IPS-18a (cell line): ENCODE measurements around the gene WNT2B.
"Not testable (repeated sequence)": the region's sequence is repeated elsewhere in the genome, so short reads cannot be mapped to it uniquely, and the experiment has no call there.

Experiments used
- H3K27ac ChIP-seq: one replicate; pipeline ENCODE4 v1.5.1; 2013; ENCODE audit warnings: low read length
- H3K27me3 ChIP-seq: one replicate; pipeline ENCODE4 v1.6.1; 2013; ENCODE audit warnings: mild to moderate bottlenecking, low read length; ENCODE audit not compliant: control insufficient read depth, insufficient read depth
- H3K36me3 ChIP-seq: one replicate; pipeline ENCODE4 v1.6.1; 2013; ENCODE audit warnings: low read depth, low read length; ENCODE audit not compliant: control insufficient read depth
- H3K4me1 ChIP-seq: one replicate; pipeline ENCODE4 v1.6.1; 2013; ENCODE audit warnings: low read depth, low read length; ENCODE audit not compliant: control insufficient read depth
- H3K4me3 ChIP-seq: one replicate; pipeline ENCODE4 v1.5.1; 2013; ENCODE audit warnings: low read length
- H3K9ac ChIP-seq: one replicate; pipeline ENCODE4 v1.6.1; 2013; ENCODE audit warnings: mild to moderate bottlenecking, low read length, moderate library complexity
- H3K9me3 ChIP-seq: one replicate; pipeline ENCODE4 v1.6.1; 2013; ENCODE audit warnings: low read depth, low read length; ENCODE audit not compliant: control insufficient read depth

WNT2B gene

GRCh38 chr1:112508278-112509004 lies at the start of gene WNT2B:
TSS of gene WNT2B (plus strand) at chr1:112508965. CDS start at chr1:112509263, 298 bp downstream.
- no peak within 1 kb of the TSS for H3K9ac ChIP-seq

GRCh38 chr1:112460615-112461014 lies 48.1 kb upstream of the WNT2B start:
- Histone ChIP-seq H3K9ac (no peak overlapping the region), H3K4me3 (no peak overlapping the region), H3K36me3 (peaks cover 32% of the 10 kb centered on the region), H3K9me3 (no peaks in the 10 kb centered on the region), H3K27ac (no peak overlapping the region), H3K4me1 (no peaks in the 10 kb centered on the region), H3K27me3 (peaks cover 5% of the 10 kb centered on the region)

More at GRCh38 chr1:112508278-112509004, at the start of gene WNT2B:
- Histone ChIP-seq H3K27ac (no peak within 1 kb of the TSS), H3K27me3 (peaks cover 94% of the 10 kb centered on the region), H3K9me3 (no peaks in the 10 kb centered on the region), H3K4me1 (peaks cover 9% of the 10 kb centered on the region), H3K4me3 (peak within 1 kb of the TSS; percentile 71), H3K36me3 (no peaks in the 10 kb centered on the region)

GRCh38 chr1:112461200-112461871 lies 47.4 kb upstream of the WNT2B start:
- Histone ChIP-seq H3K9me3 (no peaks in the 10 kb centered on the region), H3K4me3 (no peak overlapping the region), H3K4me1 (peaks cover under 1% of the 10 kb centered on the region), H3K36me3 (peaks cover 25% of the 10 kb centered on the region), H3K9ac (no peak overlapping the region), H3K27ac (no peak overlapping the region), H3K27me3 (peaks cover 8% of the 10 kb centered on the region)

- Histone ChIP-seq H3K9ac (no peak overlapping the region), H3K4me1 (peaks cover 4% of the 10 kb centered on the region), H3K27me3 (peaks cover 17% of the 10 kb centered on the region), H3K9me3 (no peaks in the 10 kb centered on the region), H3K36me3 (peaks cover 9% of the 10 kb centered on the region), H3K27ac (no peak overlapping the region), H3K4me3 (no peak overlapping the region)
Observed at GRCh38 chr1:112462953-112463279, 45.8 kb upstream of the WNT2B start.

GRCh38 chr1:112464501-112464900 lies 44.3 kb upstream of the WNT2B start:
- Histone ChIP-seq H3K4me1 (peaks cover 4% of the 10 kb centered on the region), H3K4me3 (no peak overlapping the region), H3K27ac (no peak overlapping the region), H3K9me3 (no peaks in the 10 kb centered on the region), H3K36me3 (no peaks in the 10 kb centered on the region), H3K27me3 (peaks cover 17% of the 10 kb centered on the region), H3K9ac (no peak overlapping the region)

- Histone ChIP-seq H3K36me3 (no peaks in the 10 kb centered on the region), H3K4me1 (peaks cover 4% of the 10 kb centered on the region), H3K9ac (no peak overlapping the region), H3K9me3 (no peaks in the 10 kb centered on the region), H3K27ac (no peak overlapping the region), H3K4me3 (no peak overlapping the region), H3K27me3 (peaks cover 17% of the 10 kb centered on the region)
Observed at GRCh38 chr1:112465122-112465521, 43.6 kb upstream of the WNT2B start.

- no peaks in the 10 kb centered on the region for H3K9me3 ChIP-seq
- H3K36me3 ChIP-seq: no peaks in the 10 kb centered on the region
- H3K4me1 ChIP-seq: peaks cover 4% of the 10 kb centered on the region
- H3K4me3 ChIP-seq: peak overlapping the region; percentile 38
- peak overlapping the region; percentile 18 for H3K9ac ChIP-seq
- no peak overlapping the region for H3K27ac ChIP-seq
- peaks cover 17% of the 10 kb centered on the region for H3K27me3 ChIP-seq
Observed at GRCh38 chr1:112466078-112466660, 42.6 kb upstream of the WNT2B start.

- not testable (repeated sequence) for H3K4me1 ChIP-seq, H3K4me3 ChIP-seq, H3K36me3 ChIP-seq, H3K9me3 ChIP-seq, H3K9ac ChIP-seq, H3K27ac ChIP-seq
- H3K27me3 ChIP-seq: peaks cover 15% of the 10 kb centered on the region
Observed at GRCh38 chr1:112470324-112470723, 38.4 kb upstream of the WNT2B start.

- Histone ChIP-seq H3K9me3 (no peaks in the 10 kb centered on the region), H3K4me3 (no peak overlapping the region), H3K9ac (no peak overlapping the region), H3K27ac (no peak overlapping the region), H3K4me1 (peaks cover 6% of the 10 kb centered on the region), H3K27me3 (peaks cover 9% of the 10 kb centered on the region), H3K36me3 (no peaks in the 10 kb centered on the region)
Observed at GRCh38 chr1:112470966-112471365, 37.8 kb upstream of the WNT2B start.

- Histone ChIP-seq H3K9me3 (no peaks in the 10 kb centered on the region), H3K36me3 (no peaks in the 10 kb centered on the region), H3K4me1 (peaks cover 2% of the 10 kb centered on the region), H3K27ac (no peak overlapping the region), H3K4me3 (no peak overlapping the region), H3K27me3 (peaks cover under 1% of the 10 kb centered on the region), H3K9ac (no peak overlapping the region)
Observed at GRCh38 chr1:112472142-112472541, 36.6 kb upstream of the WNT2B start.

- Histone ChIP-seq H3K27me3 (no peaks in the 10 kb centered on the region), H3K4me3 (no peak overlapping the region), H3K9ac (no peak overlapping the region)
Observed at GRCh38 chr1:112477550-112477949, 31.2 kb upstream of the WNT2B start.

More at GRCh38 chr1:112477550-112477949, 31.2 kb upstream of the WNT2B start:
- Histone ChIP-seq H3K36me3 (no peaks in the 10 kb centered on the region), H3K4me1 (no peaks in the 10 kb centered on the region), H3K9me3 (no peaks in the 10 kb centered on the region), H3K27ac (no peak overlapping the region)
